ENCODE measurements around the gene ASH1L. TPM values are rescaled to one million over a fixed set of nuclear protein-coding genes. Genes with fewer than 3 reads are reported as not detected.

ASH1L gene
- total and polyA plus RNA-seq, 9 of the 15 experiments (the other 6 are each of a cell fraction or from before 2014, with no cell fraction given): 2.0 to 23.3 (median 14.6) TPM

- Histone ChIP-seq H2AFZ (ENCODE audit: low read depth, low read length) (peak overlapping the region; percentile 80), H3K9me1 (ENCODE audit: control insufficient read depth, insufficient read depth, low read length) (peaks cover 4% of the 10 kb centered on the region), H3K4me1 (replicated peaks in 1 of 2; ENCODE audit: control insufficient read depth in 2 of 2, insufficient read depth in 2 of 2, low read length in 2 of 2) (peaks cover 17 to 67% of the 10 kb centered on the region in 2 experiments; a peak in 4 of 5 replicates), H3K36me3 (ENCODE audit: control insufficient read depth, insufficient read depth, low read length) (peaks cover 42% of the 10 kb centered on the region; the same call in 2 of the 3 replicates), H3K27me3 (ENCODE audit: control insufficient read depth in 2 of 2, insufficient read depth in 2 of 2, low read length in 2 of 2) (no peaks in the 10 kb centered on the region), H3K9ac (ENCODE audit: insufficient read depth in 1 of 2, low read depth in 2 of 2, low read length in 2 of 2) (peak overlapping the region; percentile 65 to 95), H3K79me2 (ENCODE audit: control insufficient read depth, insufficient read depth, low read length) (peaks cover 19% of the 10 kb centered on the region), H3K4me3 (peak overlapping the region; percentile 60), H3K4me2 (ENCODE audit: insufficient read depth, low read length) (peak overlapping the region; percentile 93), H3K9me3 (replicated peaks; ENCODE audit: control insufficient read depth, insufficient read depth, low read depth, low read length) (no peaks in the 10 kb centered on the region), H3K27ac (ENCODE audit: extremely low read depth, low read depth, low read length) (peak overlapping the region; percentile 53), H4K20me1 (replicated peaks; ENCODE audit: control insufficient read depth, insufficient read depth, low read length) (peaks cover 10% of the 10 kb centered on the region; the same call in 1 of the 2 replicates)
- POLR2A ChIA-PET: interaction anchor here (0.8 to 5.7 kb wide), 6 partner anchors 9 to 74 kb away, joined by 3 to 30 read pairs (median 4); partner anchors contain the start of gene SCAMP3
- in situ Hi-C loops (cut with MboI): loop anchor here (25.0 kb wide), 1 partner anchor 1412 kb away; the partner anchor contains the start of genes ISG20L2, METTL25B and MRPL24
- WGBS (ENCODE audit: insufficient coverage, low coverage, missing lambda C conversion rate): 4% methylated on average over 55 of the region's 59 CpGs
- FAIRE-seq (peak; percentile 56), ATAC-seq (peak; percentile 48), DNase-seq (ENCODE audit: extremely low read depth in 1 of 4, low spot score in 3 of 4) (peak; percentile 72 to 79 (median 74))
- CTCF ChIA-PET (ENCODE audit: low intra/inter-chr PET ratio): interaction anchor here (0.6 to 5.0 kb wide), 3 partner anchors 74 to 283 kb away, joined by 4 to 38 read pairs (median 7); no protein-coding TSS in a partner anchor
- intact Hi-C loops (cut with micrococcal nuclease): loop anchor here (10.0 kb wide), 1 partner anchor 270 kb away; no protein-coding TSS in a partner anchor
- BruUV-seq (replicated peaks): TSS peak; percentile 46
- TF ChIP-seq ZNF232 (CRISPR knock-in tag; IDR thresholded peaks at IDR 0.05) (no peak), GABPB1 (CRISPR knock-in tag; IDR thresholded peaks at IDR 0.05) (peak; percentile 28; the same call in 1 of the 2 replicates), GABPB2 (CRISPR knock-in tag; conservative IDR thresholded peaks at IDR 0.05) (no peak), U2AF1 (optimal IDR thresholded peaks at IDR 0.05; ENCODE audit: low read depth, low read length) (no peak), ETV6 (IDR thresholded peaks at IDR 0.05; ENCODE audit: borderline replicate concordance in 1 of 2, low read depth in 2 of 2, low read length in 1 of 2) (no peak), ETV6 (CRISPR knock-in tag; IDR thresholded peaks at IDR 0.05; ENCODE audit: borderline replicate concordance) (no peak), CHAMP1 (IDR thresholded peaks at IDR 0.05) (no peak), YY1 (IDR thresholded peaks at IDR 0.05; ENCODE audit: borderline replicate concordance in 1 of 3, control insufficient read depth in 1 of 3, extremely low read depth in 1 of 3, insufficient read depth in 3 of 3, insufficient read length in 1 of 3, insufficient replicate concordance in 2 of 3, low read depth in 1 of 3, low read length in 2 of 3) (peak in 2 of 3 experiments; percentile 13 to 16), ASH1L (IDR thresholded peaks at IDR 0.05; ENCODE audit: borderline replicate concordance, low read depth, partially characterized antibody) (no peak), SREBF2 (CRISPR knock-in tag; IDR thresholded peaks at IDR 0.05) (peak; percentile 97; the same call in 1 of the 2 replicates), ZKSCAN8 (CRISPR knock-in tag; IDR thresholded peaks at IDR 0.05) (no peak), E2F5 (CRISPR knock-in tag; IDR thresholded peaks at IDR 0.05) (no peak), TCF15 (CRISPR knock-in tag; IDR thresholded peaks at IDR 0.05) (no peak)
These were observed 237.6 kb downstream of the ASH1L start for GRCh38 chr1:155324717-155325602.
